ENCODE measurements around the gene SORCS2.

The SORCS2 gene

GRCh38 chr4:7224878-7225533 lies 32.7 kb downstream of the SORCS2 start:
- no peak for DNase-seq

DNA sequence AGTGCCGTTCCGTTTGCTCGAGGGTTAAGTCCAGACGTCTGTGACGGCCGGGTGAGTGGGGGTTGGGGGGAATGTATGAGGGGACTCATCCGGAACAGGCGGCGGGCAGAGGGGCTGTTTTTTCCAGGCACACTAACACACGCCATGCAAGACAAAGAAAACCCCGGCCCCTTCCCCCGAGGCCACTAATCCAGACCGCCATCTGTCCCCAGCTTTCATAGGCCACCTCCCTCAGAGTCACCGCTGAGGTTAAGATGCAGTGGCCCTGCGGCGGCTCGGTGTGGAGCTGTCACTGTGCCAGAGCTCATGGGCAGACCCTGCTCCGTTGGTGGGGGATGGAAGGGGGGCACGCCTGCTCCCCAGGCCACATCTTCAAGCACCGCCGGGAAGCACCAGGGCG lies 34.1 kb downstream of the SORCS2 start:
- DNase-seq = no peak

- no peak for DNase-seq
Measured at GRCh38 chr4:7227008-7227407, 34.7 kb downstream of the SORCS2 start.

DNA sequence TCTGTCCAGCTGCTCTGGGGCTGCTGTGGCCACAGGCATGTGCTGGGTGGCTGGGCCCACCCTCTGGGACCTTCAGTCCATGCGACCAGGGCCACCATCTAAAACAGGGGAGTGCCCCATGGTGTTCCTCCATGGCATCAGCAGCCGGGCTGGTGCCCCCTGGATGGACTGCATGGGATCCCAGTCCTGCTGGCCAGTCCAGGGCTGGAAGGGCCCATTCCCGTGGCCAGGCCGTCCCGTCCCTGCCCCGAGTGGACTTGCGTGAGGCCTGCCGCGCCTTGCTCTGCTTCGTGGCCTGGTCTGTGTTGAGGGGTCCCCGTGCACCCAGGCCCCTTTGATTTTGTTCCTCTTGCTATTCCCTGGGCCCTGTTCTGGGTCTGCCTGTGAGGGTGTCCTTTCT lies 36.4 kb downstream of the SORCS2 start:
- DNase-seq = no peak

DNA sequence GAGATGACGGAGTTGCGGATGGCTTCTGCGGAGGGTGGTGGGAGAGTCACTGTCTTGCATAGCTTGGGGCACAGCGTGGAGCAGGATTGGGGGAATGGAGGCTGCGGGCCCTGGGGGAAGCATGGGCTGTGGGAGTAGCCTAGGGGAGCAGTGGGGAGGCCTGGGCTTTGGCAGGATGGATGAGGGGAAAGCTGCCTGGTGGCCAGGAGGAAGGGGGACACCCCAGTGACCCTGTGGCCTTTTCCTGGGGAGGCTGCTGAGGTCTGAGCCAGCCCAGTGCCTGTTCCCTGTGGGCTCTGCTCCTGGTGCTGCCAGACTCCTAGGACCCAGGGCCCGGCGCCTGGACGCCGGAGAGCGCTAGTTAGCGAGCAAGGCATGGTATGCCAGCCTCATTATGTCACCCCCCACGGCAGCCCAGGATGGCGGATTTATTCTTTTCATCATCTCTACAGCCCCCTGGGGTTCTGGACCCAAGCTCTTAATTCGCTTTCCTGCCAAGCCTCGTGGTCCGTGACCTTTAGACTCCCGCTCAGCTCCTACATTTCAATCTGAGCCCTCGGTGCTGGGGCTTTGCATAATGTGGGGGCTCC lies 39.8 kb downstream of the SORCS2 start:
- DNase-seq = no peak

DNA sequence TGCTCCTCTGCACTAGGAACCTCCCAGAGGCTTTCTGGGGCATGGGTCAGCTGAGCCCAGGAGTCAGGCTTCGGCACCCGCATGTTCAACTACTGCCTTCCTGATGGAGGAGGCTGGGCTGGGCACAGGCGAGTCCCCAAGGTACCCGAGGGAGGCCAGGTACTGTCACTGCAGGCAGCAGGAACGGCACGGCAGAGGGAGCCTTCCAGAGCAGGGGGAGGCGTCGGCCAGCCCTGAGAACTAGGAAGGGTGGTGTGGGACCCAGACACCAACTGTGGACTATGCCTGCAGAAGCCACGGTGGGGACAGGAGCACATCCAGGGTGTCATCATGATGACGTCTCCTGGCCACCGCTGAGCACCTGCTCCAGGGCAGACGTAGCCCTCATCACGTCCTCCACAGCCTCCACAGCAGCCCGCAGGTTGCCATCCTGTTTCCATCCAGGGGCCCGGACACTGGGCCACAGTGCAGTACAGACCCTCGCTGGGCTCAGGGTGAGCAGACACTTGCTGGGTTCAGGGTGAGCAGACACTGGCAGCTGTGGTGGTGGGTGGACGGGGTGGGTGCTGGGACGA lies 40.8 kb downstream of the SORCS2 start:
- no peak for DNase-seq

- no peak for DNase-seq
Measured at GRCh38 chr4:7233601-7234000, 41.3 kb downstream of the SORCS2 start.

DNA sequence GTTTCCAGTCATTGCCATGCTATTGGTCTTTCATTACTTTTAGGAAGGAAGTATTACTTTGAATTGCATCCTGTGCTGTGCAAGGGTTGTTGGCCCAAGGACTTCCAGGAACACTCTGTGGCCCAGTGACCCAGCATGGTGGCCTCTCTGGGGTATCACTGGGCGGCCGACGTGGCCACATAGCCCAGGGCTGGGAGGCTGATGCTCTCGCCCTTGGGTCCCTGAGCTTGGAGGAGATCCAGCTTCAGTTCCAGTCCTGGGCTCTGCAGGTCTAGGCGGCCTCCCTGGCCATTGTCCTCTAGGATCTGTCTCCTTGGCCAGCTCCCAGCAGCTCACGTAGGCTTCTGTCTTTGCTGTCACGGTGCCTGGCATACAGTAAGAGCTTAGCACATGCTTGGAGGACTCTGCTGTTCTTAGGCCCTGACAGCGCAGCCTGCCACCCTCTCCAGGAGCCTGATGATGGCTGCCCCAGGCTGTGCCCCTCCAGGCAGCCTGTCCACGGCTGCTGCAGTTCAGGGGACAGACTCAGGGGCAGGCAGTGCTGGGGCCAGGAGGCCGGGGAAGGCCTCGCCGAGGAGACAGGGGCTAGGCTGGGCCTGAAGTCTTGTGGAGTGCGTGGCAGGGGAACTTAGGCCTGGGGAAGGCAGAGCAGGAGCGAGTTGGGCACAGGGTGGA lies 42.2 kb downstream of the SORCS2 start:
- no peak for DNase-seq

- no peak for DNase-seq
Measured at GRCh38 chr4:7235030-7235380, 42.7 kb downstream of the SORCS2 start.

DNA sequence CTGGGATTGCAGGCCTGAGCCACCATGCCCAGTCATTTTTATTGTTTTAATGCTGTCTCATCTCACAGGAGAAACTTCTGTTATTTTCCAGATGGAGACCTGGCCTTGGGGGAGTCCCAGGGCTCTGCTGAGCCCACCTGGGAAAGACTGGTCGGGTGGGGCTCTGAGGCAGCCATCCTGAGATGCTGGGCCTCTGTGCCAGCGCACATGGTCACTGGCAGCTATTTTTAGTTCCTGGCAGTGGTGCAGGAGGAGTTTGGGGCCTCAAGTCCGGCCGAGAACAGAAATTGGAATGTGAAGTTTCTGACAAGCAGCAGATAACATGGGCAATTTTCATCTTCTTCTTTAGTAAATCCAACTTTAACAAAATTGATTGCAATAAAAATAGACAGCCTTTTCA lies 44.5 kb downstream of the SORCS2 start:
- no peak for DNase-seq

DNA sequence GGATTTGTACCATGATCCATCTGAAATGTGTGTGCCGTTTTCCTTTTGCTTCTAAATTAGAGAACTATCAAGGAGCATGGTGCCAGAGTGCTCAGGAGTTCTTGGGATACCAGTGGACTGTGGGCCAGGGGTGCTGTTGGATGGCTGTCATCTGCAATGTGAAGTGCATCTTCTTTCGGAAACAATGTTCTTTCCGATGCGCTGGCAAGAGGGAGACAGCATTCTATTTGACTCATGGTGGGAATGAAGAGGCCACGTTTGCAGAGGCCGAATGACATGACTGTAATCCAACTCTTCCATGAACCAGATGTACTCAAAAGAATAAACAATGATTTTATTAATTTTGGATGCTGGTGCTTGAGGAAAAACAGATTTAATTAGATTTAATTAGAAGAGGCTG lies 45.5 kb downstream of the SORCS2 start:
- DNase-seq = no peak

GRCh38 chr4:7238300-7238960 lies 46.1 kb downstream of the SORCS2 start:
- DNase-seq = no peak

DNA sequence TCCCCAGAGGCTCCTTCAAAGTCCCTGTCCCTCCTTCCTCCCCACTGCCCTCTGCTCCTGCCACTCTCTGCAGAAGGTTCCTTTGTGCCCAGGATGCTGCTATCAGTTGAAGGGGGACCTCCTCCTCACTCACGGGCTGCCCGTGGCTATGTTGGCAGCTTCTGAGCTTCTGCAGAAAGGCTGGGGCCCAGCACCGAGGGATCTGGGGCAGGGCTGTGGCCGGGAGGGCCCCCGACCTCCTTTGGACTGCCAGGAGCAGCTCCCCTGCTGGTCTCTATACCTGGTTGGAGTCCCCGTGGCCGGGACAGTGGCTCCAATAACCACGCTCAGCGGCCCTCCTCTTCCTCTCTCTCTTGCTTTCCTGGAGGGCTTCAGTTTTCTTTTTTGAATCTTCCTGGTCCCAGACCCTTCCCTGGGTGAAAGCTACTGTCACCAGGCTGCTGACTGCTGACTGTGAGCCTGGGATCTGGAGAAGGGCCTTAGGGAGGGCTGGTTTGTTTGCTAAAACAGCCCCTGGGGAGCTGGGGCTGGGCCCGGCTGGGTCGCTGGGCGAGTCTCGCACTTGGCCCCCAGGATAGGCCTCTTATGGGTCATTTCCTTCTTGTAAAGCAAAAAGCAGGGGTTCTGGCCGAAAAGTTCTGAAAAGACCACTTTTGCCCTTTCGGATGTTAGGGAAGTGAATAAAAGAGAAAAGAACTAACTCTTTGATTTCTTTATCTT lies 46.9 kb downstream of the SORCS2 start:
- DNase-seq = no peak

- no peak for DNase-seq
Measured at GRCh38 chr4:7239844-7240243, 47.5 kb downstream of the SORCS2 start.

- DNase-seq = no peak
Measured at GRCh38 chr4:7240306-7240705, 48.0 kb downstream of the SORCS2 start.

DNA sequence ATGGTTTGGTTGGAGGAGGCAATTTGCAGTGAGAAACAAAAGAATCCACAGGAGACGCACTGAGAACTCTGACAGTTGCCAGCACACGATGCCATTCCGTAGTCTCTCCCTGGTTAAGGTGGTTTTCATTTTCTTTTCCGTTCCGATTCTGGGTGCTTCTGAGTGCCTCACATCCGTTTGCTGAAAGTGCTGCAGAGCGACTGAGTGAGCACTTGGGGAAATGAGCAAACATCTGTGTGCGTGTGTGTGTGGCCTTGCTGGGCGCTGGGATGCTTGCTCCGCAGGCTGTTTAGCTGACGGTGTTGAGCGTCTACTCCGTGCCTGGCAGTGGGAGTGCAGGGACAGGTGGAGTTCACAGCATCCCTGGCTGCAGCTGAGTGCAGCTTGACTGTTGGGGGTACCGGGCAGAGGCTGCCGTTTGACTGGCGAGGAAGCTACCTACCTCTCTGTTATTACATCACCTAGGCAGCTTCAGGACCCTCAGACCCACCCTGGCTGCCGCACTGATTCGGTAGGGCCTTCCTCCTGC lies 49.3 kb downstream of the SORCS2 start:
- DNase-seq = no peak

DNA sequence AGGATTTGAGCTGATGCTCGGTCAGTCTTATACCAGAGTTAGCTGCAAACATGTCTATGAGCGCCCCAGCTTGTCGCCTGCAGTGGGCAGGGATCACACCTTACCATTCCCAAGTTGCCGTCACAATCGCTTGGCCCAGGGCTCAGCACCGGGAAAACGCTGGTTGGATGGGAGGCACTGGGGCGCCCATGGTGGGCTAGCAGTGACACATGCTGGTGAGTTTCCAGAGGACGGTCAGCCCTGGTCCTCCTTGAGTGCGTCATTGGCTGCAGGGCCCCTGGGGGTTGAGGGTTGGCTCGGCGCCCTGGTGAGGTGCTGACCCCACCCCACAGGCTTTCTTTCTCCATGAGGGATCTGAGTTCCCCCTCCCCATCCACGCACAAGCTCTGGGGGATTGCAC lies 50.4 kb downstream of the SORCS2 start:
- no peak for DNase-seq

DNA sequence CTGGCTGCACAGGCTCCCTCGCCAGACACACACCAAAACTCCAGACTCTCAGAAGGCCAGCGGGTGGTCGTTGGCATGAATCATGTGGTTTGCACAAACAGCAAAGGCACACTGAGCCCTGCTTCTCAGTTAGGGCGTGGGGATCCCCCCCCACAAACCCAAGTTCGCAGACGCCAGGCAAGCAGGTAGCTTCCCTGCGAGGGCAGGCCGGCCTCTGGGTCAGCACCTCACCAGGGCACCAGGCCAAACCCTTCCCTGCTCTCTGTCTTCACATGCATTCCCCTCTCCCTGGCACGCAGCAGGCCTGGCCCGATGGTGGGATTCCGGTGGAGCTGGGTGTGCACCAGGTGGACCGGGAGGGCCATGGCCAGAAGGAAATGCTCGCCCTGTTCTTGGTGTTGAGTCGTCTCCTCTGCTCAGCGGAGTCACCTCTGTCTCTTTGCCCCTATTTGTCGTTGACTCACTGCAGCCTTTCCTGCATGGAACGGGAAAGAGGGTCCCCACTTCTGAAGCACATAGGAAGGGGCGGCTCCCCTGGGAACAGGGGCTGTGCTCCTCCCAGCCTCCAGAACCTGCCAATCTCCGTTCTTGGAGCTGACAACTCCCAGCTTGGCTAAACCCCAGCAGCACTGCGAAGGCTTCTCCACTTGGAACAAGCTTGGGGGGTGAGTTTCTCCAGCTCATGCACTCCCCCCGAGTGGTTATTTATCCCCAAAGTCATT lies 51.4 kb downstream of the SORCS2 start:
- DNase-seq = no peak

DNA sequence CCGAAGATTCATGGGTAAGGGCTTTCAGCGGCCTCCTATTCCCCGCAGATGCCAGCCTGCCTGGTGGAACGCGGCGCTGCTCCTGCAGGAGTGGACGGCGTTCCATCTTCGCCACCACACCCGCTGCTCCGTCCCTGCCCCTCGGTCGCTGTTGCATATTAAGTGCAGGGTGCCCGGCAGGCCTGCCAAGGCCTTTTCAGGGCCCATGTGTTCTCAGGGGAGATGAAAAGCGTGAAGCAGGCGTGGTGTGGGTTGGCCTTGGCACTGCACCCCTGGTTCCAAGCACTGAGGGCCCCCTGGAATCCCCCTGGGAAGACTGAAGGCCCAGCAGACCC lies 52.0 kb downstream of the SORCS2 start:
- no peak for DNase-seq

- no peak for DNase-seq
Measured at GRCh38 chr4:7244751-7245320, 52.5 kb downstream of the SORCS2 start.

- DNase-seq = no peak
Measured at GRCh38 chr4:7247521-7247920, 55.2 kb downstream of the SORCS2 start.

DNA sequence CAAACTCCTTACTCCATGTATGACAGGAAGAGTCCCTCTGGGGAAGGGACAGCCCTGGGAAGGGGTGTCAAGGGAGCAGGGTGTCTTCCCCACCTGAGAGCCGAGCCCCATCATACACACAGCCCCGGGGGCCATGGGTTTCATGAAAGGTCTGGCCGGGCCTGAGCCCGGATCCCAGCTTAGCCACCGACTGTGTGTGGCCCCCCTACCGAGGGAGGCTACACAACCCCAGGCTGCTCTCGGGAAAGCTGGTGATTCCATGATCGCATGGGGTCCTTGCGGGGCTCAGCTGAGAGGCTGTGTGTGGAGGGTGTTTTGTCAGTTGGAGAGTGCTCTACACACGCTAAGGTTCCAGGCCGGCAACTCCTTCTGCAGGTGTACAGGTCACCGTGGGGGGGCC lies 55.6 kb downstream of the SORCS2 start:
- no peak for DNase-seq
